Measurements from ENCODE around the gene PCYT1A.
A peak's percentile ranks its signal among the peaks of the same experiment; 100 is the strongest.
"Not testable (repeated sequence)": the region's sequence is repeated elsewhere in the genome, so short reads cannot be mapped to it uniquely, and the experiment has no call there.

The PCYT1A gene

DNA sequence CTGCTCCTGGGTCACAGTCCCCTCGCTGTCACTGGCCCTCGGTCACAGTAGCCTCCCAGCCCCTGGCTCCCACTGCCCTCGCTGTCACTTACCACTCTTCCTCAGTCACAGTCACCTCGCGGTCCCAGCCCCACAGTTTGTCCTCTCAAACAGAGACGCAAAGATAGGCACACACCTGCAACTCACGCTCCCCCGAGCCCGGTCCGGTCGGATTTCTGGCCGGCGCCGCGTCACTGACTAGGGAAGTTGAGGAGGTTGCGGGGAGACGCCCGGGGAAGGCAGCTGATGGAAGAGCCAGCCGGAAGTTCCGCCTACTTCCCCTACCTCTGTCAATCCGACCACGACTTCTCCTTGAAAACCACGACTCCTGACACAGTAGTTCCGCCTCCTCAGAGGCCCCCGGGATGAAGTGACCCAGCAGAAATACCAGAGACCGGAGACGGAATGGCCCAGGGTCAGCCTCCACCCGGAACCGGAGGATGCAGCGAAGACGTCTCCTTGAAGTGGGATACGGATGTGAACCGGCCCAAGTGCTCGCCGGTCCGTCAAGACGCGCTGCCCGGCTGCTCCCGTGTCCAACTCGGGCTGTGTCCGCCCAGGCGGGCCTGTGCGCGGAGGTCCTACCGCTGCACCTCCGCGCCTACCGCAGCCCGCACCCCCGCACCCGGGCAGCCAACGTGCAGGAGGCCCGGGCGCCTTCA, at the start of gene PCYT1A:
TSS of gene PCYT1A (minus strand) at position 287 of the 701 bp plus-strand sequence. CDS start 17,195 bp downstream, outside the sequence.
- peak; percentile 98 for DNase-seq

DNA sequence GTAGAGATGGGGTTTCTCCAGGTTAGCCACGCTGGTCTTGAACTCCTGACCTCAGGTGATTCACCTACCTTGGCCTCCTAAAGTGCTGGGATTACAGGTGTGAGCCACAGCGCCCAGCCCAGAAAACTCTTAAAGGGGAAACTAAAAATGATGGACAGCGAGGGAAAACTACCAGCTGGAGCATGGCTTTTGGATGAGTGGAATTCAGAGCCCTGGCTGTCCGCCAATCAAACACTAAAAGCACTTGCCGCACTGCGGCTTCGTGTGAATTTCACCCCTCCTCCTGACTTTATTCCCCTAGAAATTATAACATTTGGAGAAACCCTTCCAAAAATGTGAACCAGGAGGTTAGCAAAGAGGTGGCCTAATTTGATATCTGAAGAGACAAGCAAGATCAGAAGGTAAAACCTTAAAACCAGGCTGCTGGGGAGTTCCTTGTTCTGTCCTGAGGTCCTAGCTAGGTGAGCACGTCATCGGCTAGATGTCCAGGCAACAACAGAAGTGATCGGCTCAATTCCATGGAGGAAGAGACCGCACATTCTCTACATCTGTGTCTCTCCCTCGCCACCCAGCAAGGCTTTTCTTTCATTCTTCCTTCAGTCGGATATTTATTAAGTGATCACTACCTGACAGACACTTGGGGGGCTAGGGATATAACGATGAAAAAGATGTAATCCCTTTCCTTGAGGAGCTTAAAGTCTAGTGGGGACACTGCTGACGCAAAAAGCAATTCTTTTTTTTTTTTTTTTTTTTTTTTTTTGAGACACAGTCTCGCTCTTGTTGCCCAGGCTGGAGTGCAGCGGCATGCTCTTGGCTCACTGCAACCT, 49.0 kb upstream of the PCYT1A start:
- no peak for DNase-seq

DNA sequence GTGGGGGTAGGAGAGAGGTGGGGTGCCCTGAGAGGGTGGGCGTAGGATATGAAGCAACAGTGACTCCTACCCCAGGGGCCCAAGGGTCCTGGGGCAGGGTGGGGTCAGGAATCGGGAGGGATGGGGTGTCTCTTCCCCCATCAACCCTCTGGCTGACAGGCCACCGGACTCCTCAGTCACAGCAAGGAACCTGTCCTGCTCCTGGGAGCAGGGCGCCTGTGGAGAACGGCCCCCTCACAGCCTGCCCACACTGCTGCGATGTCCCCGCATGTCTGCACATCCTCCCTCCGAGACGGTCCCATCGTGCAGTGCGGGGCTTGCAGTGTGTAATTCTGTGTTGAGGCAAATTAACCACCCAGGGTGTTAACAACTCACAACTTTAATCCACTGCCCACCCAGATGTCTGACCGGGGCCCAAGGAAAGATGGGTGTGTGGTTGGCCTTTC, 48.0 kb upstream of the PCYT1A start:
- DNase-seq: no peak

DNA sequence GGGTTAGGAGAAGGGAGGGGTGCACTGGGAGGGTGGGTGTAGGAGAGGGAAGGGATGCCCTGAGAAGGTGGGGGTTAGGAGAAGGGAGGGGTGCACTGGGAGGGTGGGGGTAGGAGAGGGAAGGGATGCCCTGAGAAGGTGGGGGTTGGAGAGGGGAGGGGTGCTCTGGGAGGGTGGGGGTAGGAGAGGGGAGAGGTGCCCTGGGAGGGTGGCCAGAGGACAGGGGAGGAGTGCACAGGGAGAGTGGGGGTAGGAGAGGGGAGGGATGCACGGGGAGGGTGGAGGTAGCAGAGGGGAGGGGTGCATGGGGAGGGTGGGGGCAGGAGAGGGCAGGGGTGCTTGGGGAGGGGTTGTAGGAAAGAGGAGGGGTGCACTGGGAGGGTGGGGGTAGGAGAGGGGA, 47.5 kb upstream of the PCYT1A start:
- no peak for DNase-seq

DNA sequence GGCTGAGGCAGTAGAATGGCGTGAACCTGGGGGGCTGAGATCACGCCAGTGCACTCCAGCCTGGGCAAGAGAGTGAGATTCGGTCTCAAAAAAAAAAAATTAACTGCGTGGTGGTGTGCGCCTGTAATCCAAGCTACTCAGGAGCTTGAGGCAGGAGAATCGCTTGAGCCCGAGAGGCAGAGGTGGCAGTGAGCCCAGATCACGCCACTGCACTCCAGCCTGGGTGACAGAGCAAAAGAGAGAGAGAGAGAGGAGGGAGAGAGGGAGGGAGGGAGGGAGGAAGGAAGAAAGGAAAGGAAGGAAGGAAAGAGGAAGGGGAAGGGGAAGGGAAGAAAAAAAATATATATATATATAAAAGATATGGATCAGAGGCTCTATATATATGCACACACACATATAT, 44.6 kb upstream of the PCYT1A start:
- DNase-seq: no peak

DNA sequence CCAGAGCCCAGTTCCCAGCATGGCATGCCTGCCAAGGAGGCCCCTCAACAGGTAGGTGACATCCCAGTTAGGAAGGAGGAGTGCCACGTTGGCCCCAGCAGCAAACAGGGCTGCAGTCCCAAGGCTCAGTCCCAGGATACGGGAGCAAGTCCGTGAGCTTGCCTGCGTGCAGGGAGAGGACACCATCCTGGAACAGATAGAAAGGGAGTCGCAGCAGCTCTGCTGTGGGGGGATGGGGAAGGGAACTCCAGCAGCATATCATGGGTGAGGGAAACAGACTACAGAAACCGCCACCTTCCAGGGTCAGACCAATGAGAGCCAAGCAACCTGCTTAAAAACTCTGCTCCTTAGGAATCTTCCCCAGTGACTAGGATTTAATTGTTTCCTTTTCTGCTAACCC, 39.9 kb upstream of the PCYT1A start:
- no peak for DNase-seq

DNA sequence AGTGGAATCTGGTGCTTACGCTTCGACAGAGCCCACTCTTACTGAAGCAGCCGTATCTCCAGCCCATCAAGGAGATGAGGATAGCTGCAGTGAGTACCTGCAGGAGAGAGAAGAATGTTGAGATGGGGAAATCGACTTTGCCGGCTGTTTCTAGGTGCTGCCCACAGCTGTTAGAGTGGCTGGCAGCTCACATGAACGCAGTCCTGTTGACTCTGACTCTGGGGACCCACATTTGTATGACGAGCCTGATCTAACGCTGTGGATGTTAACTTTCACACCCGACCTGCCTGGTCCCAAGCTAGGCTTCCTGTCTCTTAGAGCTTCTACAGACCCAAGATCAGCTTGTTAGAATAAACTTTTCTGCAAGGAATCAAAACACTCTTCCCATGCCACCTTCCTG, 39.4 kb upstream of the PCYT1A start:
- no peak for DNase-seq

DNA sequence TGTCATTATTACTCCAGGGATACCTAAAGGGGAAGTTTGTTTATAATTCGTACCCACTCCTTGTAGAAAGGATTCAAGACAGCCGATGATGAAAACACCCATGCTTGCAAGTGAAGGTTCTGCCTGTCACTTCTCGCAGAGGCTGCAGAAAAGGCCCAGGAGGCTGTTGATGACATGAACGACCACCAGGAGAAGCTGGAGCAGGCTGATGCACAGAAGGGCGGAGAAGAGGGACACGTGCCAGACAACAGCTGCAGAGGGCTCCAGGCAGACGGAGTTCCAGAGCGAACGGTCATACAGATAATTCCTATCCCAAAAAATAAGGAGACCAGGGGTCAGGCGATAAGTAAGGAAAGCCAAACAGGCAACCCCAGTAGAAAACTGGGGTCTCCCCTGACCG, 36.2 kb upstream of the PCYT1A start:
- DNase-seq: peak; percentile 53

DNA sequence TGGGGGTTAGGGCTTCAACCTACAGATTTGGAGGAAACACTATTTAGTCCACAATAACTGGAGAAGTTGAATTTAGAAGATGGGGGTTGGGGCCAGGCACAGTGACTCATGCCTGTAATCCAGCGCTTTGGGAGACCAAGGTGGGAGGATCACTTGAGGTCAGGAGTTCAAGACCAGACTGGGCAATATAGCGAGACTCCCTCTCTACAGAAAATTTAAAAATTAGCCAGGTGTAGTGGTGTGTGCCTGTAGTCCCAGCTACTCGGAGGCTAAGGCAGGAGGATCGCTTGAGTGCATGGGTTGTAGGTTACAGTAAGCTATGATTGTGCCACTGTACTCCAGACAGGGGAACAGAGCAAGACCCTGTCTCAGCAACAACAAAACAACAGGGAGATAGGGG, 35.5 kb upstream of the PCYT1A start:
- no peak for DNase-seq

DNA sequence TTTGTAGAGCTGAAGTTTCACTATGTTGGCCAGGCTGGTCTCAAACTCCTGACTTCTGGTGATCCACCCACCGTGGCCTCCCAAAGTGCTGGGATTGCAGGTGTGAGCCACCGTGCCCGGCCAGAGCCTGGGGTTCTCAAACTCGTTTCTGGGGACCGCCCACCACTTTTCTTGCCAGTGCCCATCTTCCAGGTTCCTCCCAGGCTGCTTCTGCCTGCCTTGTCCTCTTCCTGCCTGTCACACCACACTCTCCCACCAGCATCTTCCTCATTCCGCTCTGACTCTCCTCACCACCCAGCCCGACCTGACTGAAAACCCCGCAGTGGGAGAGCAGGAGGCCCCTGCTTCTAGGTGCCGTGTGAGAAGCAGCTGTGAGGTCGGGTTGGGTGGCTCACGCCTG, 33.6 kb upstream of the PCYT1A start:
- DNase-seq: no peak

DNA sequence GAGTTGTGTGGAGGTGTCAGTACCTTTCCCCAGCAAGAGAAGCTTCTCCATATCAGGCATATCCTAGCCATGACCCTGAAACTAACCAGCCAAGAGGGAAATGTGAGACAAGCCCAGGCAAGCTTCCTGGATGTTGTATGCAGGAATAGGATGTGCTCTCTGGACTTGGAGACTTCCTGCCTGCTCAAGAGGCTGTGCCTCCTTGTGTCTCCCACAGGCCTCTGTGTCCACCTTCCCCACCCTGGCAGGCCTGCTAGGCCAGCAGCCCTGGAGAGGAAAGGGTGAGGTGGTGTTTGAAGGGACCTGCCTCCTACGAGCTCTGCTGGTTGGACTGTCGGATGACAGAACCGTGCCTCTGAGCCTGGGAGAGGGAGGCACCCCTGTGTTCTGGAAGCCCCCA, 32.6 kb upstream of the PCYT1A start:
- no peak for DNase-seq

DNA sequence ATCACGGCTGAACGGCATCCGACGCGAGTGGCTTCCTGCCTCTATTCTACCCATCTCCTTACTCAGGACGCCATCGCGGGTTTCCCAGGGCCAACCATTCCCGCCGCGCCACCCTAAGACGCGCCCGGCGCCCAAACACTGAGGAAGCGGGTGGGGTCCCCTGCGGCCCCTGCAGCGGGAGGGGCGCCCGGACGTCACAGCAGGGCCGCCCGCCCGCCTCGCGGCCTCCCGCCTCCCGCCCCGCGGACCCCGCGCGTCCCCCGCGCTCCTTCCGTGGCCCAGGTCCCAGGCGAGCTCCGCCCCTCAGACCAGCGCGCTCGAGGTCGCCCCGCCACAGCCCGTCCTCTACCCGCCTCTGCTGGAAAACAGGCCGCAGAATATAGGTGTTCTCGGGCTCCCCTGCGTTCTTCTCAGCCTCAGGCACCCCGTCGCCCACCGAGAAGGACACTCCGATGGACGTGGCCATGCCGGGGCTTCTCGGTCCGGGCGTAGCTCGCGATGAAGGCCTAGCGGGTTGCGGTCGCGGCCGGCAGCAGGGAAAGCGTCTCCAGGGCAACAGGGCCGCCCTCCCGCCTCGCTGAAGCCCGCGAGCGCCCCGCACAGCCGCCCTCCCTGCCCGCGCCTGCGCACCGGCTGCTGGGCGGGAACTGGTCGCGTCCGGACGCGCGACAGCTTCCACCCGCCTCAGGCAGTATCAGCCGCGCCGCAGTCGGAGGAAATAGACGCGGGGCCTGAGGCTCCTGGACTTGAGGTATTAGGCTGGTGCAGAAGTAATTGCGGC, 30.4 kb upstream of the PCYT1A start, which contains the start of gene DYNLT2B:
TSS of gene DYNLT2B (minus strand) at position 554 of the 781 bp plus-strand sequence. CDS start at position 466, 88 bp downstream.
- DNase-seq: peak; percentile 97

DNA sequence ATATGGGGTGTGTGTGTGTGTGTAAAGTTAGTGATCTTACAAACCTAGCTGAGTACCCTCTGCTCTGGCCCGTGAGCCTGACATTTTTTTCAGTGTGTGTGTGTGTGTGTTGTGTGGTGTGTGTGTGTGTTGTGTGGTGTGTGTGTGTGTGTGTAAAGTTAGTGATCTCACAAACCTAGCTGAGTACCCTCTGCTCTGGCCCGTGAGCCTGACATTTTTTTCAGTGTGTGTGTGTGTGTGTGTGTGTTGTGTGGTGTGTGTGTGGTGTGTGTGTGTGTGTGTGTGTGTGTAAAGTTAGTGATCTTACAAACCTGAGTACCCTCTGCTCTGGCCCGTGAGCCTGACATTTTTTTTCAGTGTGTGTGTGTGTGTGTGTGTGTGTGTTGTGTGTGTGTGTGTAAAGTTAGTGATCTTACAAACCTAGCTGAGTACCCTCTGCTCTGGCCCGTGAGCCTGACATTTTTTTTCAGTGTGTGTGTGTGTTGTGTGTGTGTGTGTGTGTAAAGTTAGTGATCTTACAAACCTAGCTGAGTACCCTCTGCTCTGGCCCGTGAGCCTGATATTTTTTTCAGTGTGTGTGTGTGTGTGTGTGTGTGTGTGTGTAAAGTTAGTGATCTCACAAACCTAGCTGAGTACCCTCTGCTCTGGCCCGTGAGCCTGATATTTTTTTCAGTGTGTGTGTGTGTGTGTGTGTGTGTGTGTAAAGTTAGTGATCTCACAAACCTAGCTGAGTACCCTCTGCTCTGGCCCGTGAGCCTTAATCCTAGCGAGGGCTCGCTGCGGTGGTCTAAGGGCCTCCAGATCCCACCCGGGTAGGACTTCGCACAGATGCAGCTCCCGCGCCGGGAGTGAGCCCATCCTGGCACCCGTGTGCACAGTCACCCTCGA, 29.5 kb upstream of the PCYT1A start:
- not testable (repeated sequence) for DNase-seq

DNA sequence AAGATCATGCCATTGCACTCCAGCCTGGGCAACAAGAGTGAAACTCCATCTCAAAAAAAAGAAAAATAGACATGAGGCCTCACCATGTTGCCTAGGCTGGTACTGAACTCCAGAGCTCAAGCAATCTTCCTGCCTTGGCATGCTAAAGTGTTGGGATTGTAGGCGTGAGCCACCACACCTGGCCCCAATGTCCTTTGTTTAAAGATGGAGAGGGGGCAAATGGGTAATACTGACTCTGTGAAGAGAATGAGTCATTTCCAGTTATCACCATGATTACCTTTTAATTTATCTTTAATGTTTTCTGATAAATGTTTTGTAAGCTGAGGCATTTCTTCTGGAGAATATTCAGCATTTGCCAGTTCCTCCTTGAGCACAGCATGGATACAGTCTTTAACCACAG, 28.3 kb upstream of the PCYT1A start:
- no peak for DNase-seq

DNA sequence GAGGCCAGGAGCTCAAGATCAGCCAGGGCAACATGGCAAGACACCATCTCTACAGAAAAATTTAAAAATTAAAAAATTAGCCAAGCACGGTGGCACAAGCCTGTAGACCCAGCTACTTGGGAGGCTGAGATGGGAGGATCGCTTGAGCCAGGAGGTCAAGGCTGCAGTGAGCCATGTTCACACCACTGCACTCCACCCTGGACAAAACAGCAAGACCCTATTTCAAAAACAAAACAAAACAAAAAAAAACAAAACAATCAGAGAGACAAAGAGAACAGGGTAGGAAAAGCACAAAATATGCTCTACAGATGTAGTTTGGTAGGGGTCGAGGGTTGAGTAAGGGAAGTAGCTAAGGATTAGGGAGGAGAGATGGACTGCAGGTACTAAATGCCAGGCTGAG, 27.1 kb upstream of the PCYT1A start:
- no peak for DNase-seq

DNA sequence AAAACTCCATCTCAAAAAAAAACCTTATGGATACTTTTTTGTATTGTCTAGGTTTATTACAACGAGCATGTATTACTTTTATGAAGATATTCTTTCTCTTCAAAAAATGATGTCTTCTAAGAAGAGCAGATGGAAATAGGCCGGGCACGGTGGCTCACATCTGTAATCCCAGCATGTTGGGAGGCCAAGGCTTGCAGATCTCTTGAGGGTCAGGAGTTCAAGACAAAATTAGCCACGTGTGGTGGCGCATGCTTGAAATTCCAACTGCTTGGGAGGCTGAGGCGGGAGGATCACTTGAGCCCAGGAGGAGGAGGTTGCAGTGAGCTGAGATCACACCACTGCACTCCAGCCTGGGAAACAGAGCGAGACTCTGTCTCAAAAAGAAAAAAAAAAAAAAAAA, 26.6 kb upstream of the PCYT1A start:
- not testable (repeated sequence) for DNase-seq

DNA sequence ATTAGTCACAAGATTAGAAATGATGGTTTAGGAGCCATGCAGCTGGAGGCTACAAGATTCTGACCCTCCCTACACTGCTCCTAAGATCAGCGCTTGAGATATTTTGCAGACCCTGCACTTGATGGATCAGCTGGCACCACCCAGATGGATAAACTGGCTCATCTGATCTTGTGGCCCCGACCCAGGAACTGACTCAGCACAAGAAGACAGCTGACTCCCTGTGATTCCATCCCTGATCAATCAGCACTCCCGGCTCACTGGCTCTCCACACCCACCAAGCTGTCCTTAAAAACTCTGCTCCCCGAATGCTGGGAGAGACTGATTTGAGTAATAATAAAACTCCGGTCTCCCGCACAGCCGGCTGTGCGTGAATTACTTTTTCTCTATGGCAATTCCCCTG, 15.4 kb upstream of the PCYT1A start:
- DNase-seq: not testable (repeated sequence)

DNA sequence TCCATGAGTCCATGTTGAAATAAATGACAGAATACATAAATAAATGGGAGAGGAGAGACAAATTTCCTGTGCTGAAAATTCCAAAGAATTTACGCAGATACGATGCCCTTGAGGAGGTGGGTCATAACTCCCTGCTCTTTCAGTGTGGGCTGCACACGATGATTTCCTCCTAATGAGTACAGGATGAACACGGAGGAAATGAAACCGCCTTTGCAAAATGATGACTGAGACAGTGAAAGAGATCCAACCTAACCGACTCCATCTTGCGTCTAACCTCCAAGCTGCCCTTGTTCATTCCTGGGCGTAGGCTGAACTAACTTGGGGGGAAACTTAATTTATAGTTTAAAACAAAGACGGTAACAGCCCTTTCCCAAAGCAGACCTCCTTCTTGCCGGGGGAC, 15.0 kb upstream of the PCYT1A start:
- DNase-seq: not testable (repeated sequence)

DNA sequence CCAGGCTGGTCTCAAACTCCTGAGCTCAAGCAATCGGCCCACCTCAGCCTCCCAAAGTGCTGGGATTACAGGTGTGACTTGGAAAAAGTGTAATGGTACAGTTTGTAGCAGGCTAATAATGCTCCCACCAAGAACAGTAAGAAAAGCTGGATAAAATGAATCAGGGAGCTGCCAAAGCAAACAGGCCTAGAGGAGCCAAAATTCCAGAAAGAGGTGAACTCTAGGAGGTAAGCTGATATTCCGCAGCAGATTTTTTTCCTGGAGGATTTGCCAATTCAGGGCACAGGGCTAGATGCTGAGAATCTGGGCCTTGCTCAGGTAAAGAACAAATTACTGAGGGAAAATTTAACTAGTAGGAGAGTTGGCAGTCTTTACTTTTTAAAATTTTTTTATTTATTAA, 11.0 kb upstream of the PCYT1A start:
- no peak for DNase-seq

DNA sequence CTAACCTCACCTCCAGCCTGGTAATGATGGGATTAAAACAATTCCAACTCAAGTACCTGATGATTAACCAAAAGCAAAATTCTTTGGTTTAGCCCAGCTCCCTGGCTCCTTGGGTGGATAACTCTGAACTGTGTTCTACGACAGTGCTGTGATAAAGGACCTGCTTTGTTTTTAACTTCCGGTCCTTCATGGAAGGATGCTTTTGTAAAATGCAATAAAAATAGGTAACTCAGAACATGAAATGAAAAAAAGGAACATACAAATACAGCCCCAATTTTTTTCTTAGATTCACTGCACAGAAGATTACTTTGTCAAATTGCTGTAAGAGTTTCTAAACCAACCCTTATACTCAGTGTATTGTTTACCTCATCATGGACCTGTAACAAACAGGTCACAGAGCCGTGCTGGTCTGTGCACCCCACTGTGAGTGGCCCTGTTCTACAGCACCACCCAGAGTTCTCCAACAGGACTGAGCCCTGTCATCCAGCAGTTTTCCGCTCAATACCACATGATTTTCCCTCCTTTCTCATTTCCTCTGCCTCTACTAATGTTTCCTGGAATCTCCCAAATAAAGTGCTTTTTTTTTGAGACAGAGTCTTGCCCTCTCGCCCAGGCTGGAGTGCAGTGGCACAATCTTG, 4.9 kb upstream of the PCYT1A start:
- no peak for DNase-seq

DNA sequence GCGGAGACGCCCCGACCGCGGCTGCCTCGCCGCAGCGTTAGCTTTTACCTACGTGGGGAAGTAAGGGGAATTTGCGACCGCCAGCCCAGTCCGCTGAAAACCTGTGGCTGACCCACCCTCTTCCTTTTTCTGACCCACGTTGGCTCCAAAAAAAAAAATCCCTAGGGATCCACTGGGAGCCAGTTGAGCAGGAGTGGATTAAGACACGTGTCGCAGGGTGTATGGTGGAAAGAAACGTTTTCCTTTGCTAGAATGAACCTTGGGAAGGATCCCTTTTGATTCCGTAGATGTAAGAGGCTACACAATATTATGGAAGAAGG, 575 bp upstream of the PCYT1A start:
- DNase-seq: no peak

DNA sequence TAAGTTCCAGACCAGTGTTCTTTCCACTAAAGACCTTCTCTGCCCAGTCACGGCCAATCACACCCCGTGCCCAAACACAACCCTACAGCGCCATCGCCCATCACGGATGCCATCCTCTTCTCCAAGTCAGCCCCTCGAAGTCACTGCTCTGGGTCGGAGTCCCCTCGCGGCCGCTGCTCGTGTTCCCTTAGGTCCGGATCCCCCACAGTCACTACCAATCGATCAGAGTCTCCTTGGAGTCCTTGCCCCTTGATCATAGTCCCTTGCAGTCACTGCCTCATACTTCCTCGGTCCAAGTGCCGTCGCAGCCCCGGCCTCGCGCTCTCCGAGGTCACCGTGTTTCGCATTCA, 461 bp downstream of the PCYT1A start:
- DNase-seq: no peak

Data from retina (tissue), 1 donor.